Panc1 (cell line): ENCODE measurements around the gene ZFR2. TPM values are rescaled to one million over a fixed set of nuclear protein-coding genes. Genes with fewer than 3 reads are reported as not detected.

Experiments used
- ATAC-seq: fragments of 200-7000 bp; cut with Tn5 transposase; 2 replicates; pipeline ENCODE4 v1.9.1; 2020; ENCODE audit warnings: mild to moderate bottlenecking, moderate library complexity
- BruUV-seq: library from RNA; stranded (reverse); fragments of 400-500 nt; replicated peaks from 2 replicates; lab custom pipeline; 2021; lab: Mats Ljungman, UMichigan
- CTCF ChIA-PET: fragments of 300-600 bp; sonication (Branson Sonifier 250); formaldehyde crosslinking; loops from one replicate; lab custom pipeline; 2022; ENCODE audit warnings: antibody characterized with exemption; lab: Charles Lee
- POLR2A ChIA-PET: fragments of 300-600 bp; sonication (Branson Sonifier 250); formaldehyde crosslinking; loops from one replicate; lab custom pipeline; 2022; ENCODE audit warnings: antibody characterized with exemption; lab: Charles Lee
- DNase-seq: peaks from one replicate; pipeline ENCODE4 v3.0.0-alpha.2; 2010; ENCODE audit warnings: low read depth, low spot score
- H3K27ac ChIP-seq: 2 replicates; pipeline ENCODE4 v1.5.1; 2011; ENCODE audit warnings: mild to moderate bottlenecking, low read length, inconsistent platforms
- H3K27me3 ChIP-seq: fragments of 200-500 bp; sonication (Bioruptor generic); 2 replicates; pipeline ENCODE4 v1.6.0; 2014; ENCODE audit warnings: low read length, inconsistent platforms; ENCODE audit not compliant: control insufficient read depth, insufficient read depth
- H3K36me3 ChIP-seq: fragments of 200-500 bp; sonication (Bioruptor generic); 2 replicates; pipeline ENCODE4 v1.5.1; 2014; ENCODE audit warnings: inconsistent platforms, mild to moderate bottlenecking, low read length, moderate library complexity; ENCODE audit not compliant: control insufficient read depth, insufficient read depth
- H3K4me1 ChIP-seq: 2 replicates; pipeline ENCODE4 v1.5.1; 2011; ENCODE audit warnings: inconsistent platforms, mild to moderate bottlenecking, low read length, moderate library complexity; ENCODE audit not compliant: control insufficient read depth, insufficient read depth
- H3K4me3 ChIP-seq, 2 experiments: 2 replicates each; pipeline ENCODE4 v1.5.1; 2011 to 2012; ENCODE audit warnings: low read depth in 2 of 2, low read length in 2 of 2, mild to moderate bottlenecking in 2 of 2, inconsistent platforms in 1 of 2, moderate library complexity in 1 of 2
- H3K9me3 ChIP-seq: fragments of 200-500 bp; sonication (Bioruptor generic); 2 replicates; pipeline ENCODE4 v1.5.1; 2014; ENCODE audit warnings: low read depth, mild to moderate bottlenecking, inconsistent platforms, low read length, moderate library complexity; ENCODE audit not compliant: control insufficient read depth, insufficient read depth
- POLR2AphosphoS5 ChIP-seq: IDR thresholded peaks from 2 replicates; pipeline ENCODE4 v1.6.1; 2012; ENCODE audit warnings: mild to moderate bottlenecking, low read depth, low read length, moderate library complexity
- SIN3A ChIP-seq: IDR thresholded peaks from 2 replicates; pipeline ENCODE4 v1.6.1; 2012; ENCODE audit warnings: low read depth, mild to moderate bottlenecking, low read length, moderate library complexity, borderline replicate concordance; ENCODE audit not compliant: insufficient read depth
- TCF7L2 ChIP-seq: IDR thresholded peaks from 2 replicates; pipeline ENCODE4 v1.6.1; 2011; ENCODE audit warnings: mild to moderate bottlenecking, low read depth, low read length, inconsistent platforms
- in situ Hi-C: cut with HindIII; loops from 2 replicates; pipeline ENCODE4 v1.10.0; 2016; ENCODE audit warnings: low sequenced_read_pairs, low pct_unique_long_range_greater_than_20kb
- intact Hi-C: fragments of 100-400 bp; cut with micrococcal nuclease; formaldehyde crosslinking; loops from one replicate; pipeline ENCODE4 v1.10.0; 2022; ENCODE audit not compliant: unreplicated experiment
- total RNA-seq: library from RNA; stranded (reverse); gene quantifications from one replicate; pipeline ENCODE4 v1.2.1, GENCODE V29; 2021; ENCODE audit not compliant: unreplicated experiment
- TF ChIP-seq, protein P1 (sequence below): fragments of 450-650 bp; IDR thresholded peaks from 2 replicates; pipeline ENCODE4 v1.5.1; 2017; ENCODE audit warnings: mild to moderate bottlenecking
- TF ChIP-seq, protein P2 (sequence below), 2 experiments: IDR thresholded peaks; 2 replicates each; pipeline ENCODE4 v1.6.1; 2011 to 2012; ENCODE audit warnings: low read depth in 2 of 2, control low read depth in 1 of 2, low read length in 1 of 2, mild to moderate bottlenecking in 1 of 2, moderate library complexity in 1 of 2; ENCODE audit not compliant: insufficient read depth in 1 of 2

Gene ZFR2
- total RNA-seq, 1 experiment from 2014 or later, result 0.74 TPM

DNA sequence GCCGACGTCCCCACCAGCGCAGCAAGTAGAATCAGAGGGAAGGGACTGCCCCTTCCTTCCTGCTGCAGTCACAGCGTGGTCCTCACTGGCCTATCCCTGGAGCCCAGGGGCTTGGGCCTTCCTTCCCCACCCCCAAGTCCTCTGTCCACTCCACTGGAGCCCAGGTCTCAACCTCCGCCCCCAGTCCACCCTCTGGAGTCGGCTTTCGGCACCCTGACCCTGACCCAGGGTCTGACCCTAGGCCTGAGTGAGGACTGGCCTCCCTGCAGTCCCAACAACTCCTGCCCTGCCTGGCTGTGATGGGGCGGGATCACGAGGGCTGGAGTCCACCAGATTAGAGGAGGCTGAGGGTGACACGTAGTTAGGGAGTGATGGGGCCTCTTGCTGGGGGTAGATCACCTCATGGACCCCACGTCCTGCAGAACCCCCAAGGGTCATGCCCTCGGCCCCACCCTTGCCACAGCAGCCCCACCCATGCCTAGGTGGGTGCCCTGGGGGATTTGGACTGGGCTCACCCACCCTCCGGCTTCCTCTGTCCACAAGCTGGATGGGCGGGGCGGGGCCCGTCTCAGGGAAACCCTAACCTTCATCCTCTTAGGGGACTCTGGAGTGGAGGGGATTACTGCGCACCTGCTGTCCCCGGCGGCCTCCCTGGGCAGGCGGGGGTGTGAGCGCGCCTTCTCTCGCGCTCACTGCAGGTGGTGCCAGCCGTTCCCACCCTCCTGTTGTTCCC lies 100.7 kb downstream of the ZFR2 start:
- Histone ChIP-seq H3K27ac (no peak overlapping the region), H3K4me1 (peaks cover 2% of the 10 kb centered on the region), H3K36me3 (no peaks in the 10 kb centered on the region), H3K4me3 (no peak overlapping the region), H3K9me3 (no peaks in the 10 kb centered on the region), H3K27me3 (no peaks in the 10 kb centered on the region)
- no TSS peak for BruUV-seq
- in situ Hi-C loops (no loop called here), intact Hi-C loops (no loop called here)
- ChIA-PET POLR2A (interaction anchor here (0.6 kb wide), 1 partner anchor 638 kb away, joined by 3 read pairs; no protein-coding TSS in a partner anchor), CTCF (no interaction called here)
- TF ChIP-seq SIN3A (no peak), TCF7L2 (no peak), POLR2AphosphoS5 (no peak)
- TF ChIP-seq, protein P1, sequence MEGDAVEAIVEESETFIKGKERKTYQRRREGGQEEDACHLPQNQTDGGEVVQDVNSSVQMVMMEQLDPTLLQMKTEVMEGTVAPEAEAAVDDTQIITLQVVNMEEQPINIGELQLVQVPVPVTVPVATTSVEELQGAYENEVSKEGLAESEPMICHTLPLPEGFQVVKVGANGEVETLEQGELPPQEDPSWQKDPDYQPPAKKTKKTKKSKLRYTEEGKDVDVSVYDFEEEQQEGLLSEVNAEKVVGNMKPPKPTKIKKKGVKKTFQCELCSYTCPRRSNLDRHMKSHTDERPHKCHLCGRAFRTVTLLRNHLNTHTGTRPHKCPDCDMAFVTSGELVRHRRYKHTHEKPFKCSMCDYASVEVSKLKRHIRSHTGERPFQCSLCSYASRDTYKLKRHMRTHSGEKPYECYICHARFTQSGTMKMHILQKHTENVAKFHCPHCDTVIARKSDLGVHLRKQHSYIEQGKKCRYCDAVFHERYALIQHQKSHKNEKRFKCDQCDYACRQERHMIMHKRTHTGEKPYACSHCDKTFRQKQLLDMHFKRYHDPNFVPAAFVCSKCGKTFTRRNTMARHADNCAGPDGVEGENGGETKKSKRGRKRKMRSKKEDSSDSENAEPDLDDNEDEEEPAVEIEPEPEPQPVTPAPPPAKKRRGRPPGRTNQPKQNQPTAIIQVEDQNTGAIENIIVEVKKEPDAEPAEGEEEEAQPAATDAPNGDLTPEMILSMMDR, result no peak
- TF ChIP-seq, protein P2, sequence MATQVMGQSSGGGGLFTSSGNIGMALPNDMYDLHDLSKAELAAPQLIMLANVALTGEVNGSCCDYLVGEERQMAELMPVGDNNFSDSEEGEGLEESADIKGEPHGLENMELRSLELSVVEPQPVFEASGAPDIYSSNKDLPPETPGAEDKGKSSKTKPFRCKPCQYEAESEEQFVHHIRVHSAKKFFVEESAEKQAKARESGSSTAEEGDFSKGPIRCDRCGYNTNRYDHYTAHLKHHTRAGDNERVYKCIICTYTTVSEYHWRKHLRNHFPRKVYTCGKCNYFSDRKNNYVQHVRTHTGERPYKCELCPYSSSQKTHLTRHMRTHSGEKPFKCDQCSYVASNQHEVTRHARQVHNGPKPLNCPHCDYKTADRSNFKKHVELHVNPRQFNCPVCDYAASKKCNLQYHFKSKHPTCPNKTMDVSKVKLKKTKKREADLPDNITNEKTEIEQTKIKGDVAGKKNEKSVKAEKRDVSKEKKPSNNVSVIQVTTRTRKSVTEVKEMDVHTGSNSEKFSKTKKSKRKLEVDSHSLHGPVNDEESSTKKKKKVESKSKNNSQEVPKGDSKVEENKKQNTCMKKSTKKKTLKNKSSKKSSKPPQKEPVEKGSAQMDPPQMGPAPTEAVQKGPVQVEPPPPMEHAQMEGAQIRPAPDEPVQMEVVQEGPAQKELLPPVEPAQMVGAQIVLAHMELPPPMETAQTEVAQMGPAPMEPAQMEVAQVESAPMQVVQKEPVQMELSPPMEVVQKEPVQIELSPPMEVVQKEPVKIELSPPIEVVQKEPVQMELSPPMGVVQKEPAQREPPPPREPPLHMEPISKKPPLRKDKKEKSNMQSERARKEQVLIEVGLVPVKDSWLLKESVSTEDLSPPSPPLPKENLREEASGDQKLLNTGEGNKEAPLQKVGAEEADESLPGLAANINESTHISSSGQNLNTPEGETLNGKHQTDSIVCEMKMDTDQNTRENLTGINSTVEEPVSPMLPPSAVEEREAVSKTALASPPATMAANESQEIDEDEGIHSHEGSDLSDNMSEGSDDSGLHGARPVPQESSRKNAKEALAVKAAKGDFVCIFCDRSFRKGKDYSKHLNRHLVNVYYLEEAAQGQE (IDR thresholded peaks at IDR 0.05; ENCODE audit: insufficient read depth in 1 of 2, low read depth in 2 of 2, low read length in 1 of 2), result no peak
- ATAC-seq (no peak), DNase-seq (no peak)

DNA sequence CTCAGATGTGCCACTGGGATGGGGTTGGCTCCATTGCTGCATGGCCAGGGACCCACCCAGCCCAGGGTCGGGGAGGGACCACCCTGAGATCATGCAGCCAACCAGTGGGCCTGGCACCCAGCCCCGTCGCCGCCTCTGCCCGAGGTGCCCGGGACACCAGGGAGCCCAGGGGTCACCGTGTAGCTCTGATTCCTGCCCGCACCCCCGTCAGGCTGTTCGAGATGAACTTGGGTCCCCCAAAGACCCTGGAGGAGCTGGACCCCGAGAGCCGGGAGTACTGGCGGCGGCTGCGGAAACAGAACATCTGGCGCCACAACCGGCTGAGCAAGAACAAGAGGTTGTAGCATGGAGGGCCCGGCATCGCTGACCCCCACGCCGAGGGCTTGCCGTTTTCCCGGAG lies 101.8 kb downstream of the ZFR2 start:
- ATAC-seq (no peak), DNase-seq (no peak)
- ChIA-PET CTCF (no interaction called here), POLR2A (no interaction called here)
- intact Hi-C loops (no loop called here), in situ Hi-C loops (no loop called here)
- Histone ChIP-seq H3K4me1 (peaks cover 4% of the 10 kb centered on the region), H3K36me3 (no peaks in the 10 kb centered on the region), H3K4me3 (no peak overlapping the region), H3K27me3 (no peaks in the 10 kb centered on the region), H3K9me3 (no peaks in the 10 kb centered on the region), H3K27ac (no peak overlapping the region)
- TF ChIP-seq SIN3A (no peak), TCF7L2 (no peak), POLR2AphosphoS5 (no peak)
- TF ChIP-seq, protein P1, result no peak
- TF ChIP-seq, protein P2 (IDR thresholded peaks at IDR 0.05; ENCODE audit: insufficient read depth in 1 of 2, low read depth in 2 of 2, low read length in 1 of 2), result no peak
- no TSS peak for BruUV-seq
